ENCODE measurements around the gene CDT1.

GRCh38 chr16:88782454-88783390, 20.9 kb upstream of the CDT1 start:
- TF ChIP-seq EZH2 (IDR thresholded peaks at IDR 0.05; ENCODE audit: insufficient read depth, poor library complexity, severe bottlenecking) (no peak), EZH2phosphoT487 (IDR thresholded peaks at IDR 0.05; ENCODE audit: insufficient read depth, low read depth) (no peak)
